Hepatic stellate cell (primary cell): ENCODE data around the gene CXCL17.
A peak's percentile ranks its signal among the peaks of the same experiment; 100 is the strongest.

ENCODE experiments used
- DNase-seq: peaks from one replicate; pipeline ENCODE4 v3.0.0; 2011; ENCODE audit warnings: low spot score

The CXCL17 gene

GRCh38 chr19:42397263-42398166, 45.2 kb downstream of the CXCL17 start:
- DNase-seq, result no peak

- DNase-seq, result peak; percentile 100
These were observed 46.1 kb downstream of the CXCL17 start for GRCh38 chr19:42396381-42397262.

GRCh38 chr19:42394751-42395150, 48.0 kb downstream of the CXCL17 start:
- DNase-seq, result peak; percentile 44

- DNase-seq, result no peak
These were observed 50.6 kb downstream of the CXCL17 start for GRCh38 chr19:42392165-42392564.

- DNase-seq, result no peak
These were observed 52.8 kb downstream of the CXCL17 start, which contains the start of gene CNFN for GRCh38 chr19:42389899-42390298. CNFN (minus strand) TSS chr19:42390297; CDS start chr19:42389037, 1,260 bp downstream.

GRCh38 chr19:42388851-42389489, 53.8 kb downstream of the CXCL17 start:
- DNase-seq, result no peak

GRCh38 chr19:42386974-42387707, 55.6 kb downstream of the CXCL17 start:
- DNase-seq, result peak; percentile 64

- DNase-seq, result no peak
These were observed 62.6 kb downstream of the CXCL17 start for GRCh38 chr19:42380155-42380554.
